ENCODE results near the gene TIMM10B.

- TF ChIP-seq, protein P1, sequence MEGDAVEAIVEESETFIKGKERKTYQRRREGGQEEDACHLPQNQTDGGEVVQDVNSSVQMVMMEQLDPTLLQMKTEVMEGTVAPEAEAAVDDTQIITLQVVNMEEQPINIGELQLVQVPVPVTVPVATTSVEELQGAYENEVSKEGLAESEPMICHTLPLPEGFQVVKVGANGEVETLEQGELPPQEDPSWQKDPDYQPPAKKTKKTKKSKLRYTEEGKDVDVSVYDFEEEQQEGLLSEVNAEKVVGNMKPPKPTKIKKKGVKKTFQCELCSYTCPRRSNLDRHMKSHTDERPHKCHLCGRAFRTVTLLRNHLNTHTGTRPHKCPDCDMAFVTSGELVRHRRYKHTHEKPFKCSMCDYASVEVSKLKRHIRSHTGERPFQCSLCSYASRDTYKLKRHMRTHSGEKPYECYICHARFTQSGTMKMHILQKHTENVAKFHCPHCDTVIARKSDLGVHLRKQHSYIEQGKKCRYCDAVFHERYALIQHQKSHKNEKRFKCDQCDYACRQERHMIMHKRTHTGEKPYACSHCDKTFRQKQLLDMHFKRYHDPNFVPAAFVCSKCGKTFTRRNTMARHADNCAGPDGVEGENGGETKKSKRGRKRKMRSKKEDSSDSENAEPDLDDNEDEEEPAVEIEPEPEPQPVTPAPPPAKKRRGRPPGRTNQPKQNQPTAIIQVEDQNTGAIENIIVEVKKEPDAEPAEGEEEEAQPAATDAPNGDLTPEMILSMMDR (IDR thresholded peaks at IDR 0.05; ENCODE audit: insufficient read depth, low read length, poor library complexity, severe bottlenecking), result no peak
- TF ChIP-seq EZH2phosphoT487 (conservative IDR thresholded peaks at IDR 0.05; ENCODE audit: low read length), result no peak
Measured at GRCh38 chr11:6431861-6432260, 49.4 kb upstream of the TIMM10B start.
